A549 (cell line): ENCODE measurements around the gene CAV3.

ENCODE experiments used
- CEBPB ChIP-seq, 2 experiments: fragments of >200 bp in 1 of 2; sonication (Bioruptor Twin) in 1 of 2; formaldehyde crosslinking in 1 of 2; IDR thresholded peaks; 2 replicates each; pipeline ENCODE4 v1.6.1; 2012 to 2016
- ELK1 ChIP-seq: fragments of 150-350 bp; IDR thresholded peaks from 2 replicates; pipeline ENCODE4 v1.6.1; 2014; ENCODE audit warnings: low read depth, mild to moderate bottlenecking, low read length
- HDAC2 ChIP-seq: fragments of 200-600 bp; sonication (generic); IDR thresholded peaks from 2 replicates; pipeline ENCODE4 v1.6.1; 2016
- JUN ChIP-seq, 2 experiments: fragments of >200 bp; sonication (Bioruptor Twin); formaldehyde crosslinking; IDR thresholded peaks; 2 replicates in 1 of 2; 3 replicates in 1 of 2; pipeline ENCODE4 v1.6.1; 2016 to 2017
- JUNB ChIP-seq: fragments of >200 bp; sonication (Bioruptor Twin); formaldehyde crosslinking; IDR thresholded peaks from 2 replicates; pipeline ENCODE4 v1.6.1; 2016
- MAX ChIP-seq: IDR thresholded peaks from 2 replicates; pipeline ENCODE4 v1.6.1; 2012
- PBX3 ChIP-seq: IDR thresholded peaks from 2 replicates; pipeline ENCODE4 v1.6.1; 2012
- POLR2A ChIP-seq: IDR thresholded peaks from 2 replicates; pipeline ENCODE4 v1.6.1; 2012; ENCODE audit warnings: mild to moderate bottlenecking, low read length
- RARB ChIP-seq: fragments of 250-450 bp; sonication (Bioruptor Pico); IDR thresholded peaks from 2 replicates; pipeline ENCODE4 v1.8.0; 2021; ENCODE audit warnings: mild to moderate bottlenecking, moderate library complexity
- RCOR1 ChIP-seq: fragments of 150-350 bp; IDR thresholded peaks from 2 replicates; pipeline ENCODE4 v1.6.1; 2014; ENCODE audit warnings: antibody characterized with exemption, low read length, low read depth
- SMC3 ChIP-seq: fragments of >200 bp; sonication (Bioruptor Twin); formaldehyde crosslinking; IDR thresholded peaks from 3 replicates; pipeline ENCODE4 v1.6.1; 2018; ENCODE audit warnings: inconsistent platforms
- TF ChIP-seq, protein P1 (sequence below): fragments of >200 bp; sonication (Bioruptor Twin); formaldehyde crosslinking; IDR thresholded peaks from 3 replicates; pipeline ENCODE4 v1.6.1; 2016
- TF ChIP-seq, protein P2 (sequence below): fragments of >200 bp; sonication (Bioruptor Twin); formaldehyde crosslinking; IDR thresholded peaks from 3 replicates; pipeline ENCODE4 v1.5.1; 2016
- TF ChIP-seq, protein P3 (sequence below): fragments of 200-600 bp; sonication (generic); IDR thresholded peaks from 2 replicates; pipeline ENCODE4 v1.6.1; 2016; ENCODE audit warnings: antibody characterized with exemption, mild to moderate bottlenecking, moderate library complexity

- TF ChIP-seq POLR2A: no peak
- TF ChIP-seq JUNB: no peak
- no peak for TF ChIP-seq JUN (IDR thresholded peaks at IDR 0.05)
- no peak for TF ChIP-seq RCOR1
- TF ChIP-seq MAX: no peak
- TF ChIP-seq CEBPB (IDR thresholded peaks at IDR 0.05): no peak
- no peak for TF ChIP-seq PBX3
- TF ChIP-seq, protein P1, sequence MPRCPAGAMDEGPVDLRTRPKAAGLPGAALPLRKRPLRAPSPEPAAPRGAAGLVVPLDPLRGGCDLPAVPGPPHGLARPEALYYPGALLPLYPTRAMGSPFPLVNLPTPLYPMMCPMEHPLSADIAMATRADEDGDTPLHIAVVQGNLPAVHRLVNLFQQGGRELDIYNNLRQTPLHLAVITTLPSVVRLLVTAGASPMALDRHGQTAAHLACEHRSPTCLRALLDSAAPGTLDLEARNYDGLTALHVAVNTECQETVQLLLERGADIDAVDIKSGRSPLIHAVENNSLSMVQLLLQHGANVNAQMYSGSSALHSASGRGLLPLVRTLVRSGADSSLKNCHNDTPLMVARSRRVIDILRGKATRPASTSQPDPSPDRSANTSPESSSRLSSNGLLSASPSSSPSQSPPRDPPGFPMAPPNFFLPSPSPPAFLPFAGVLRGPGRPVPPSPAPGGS: no peak
- TF ChIP-seq, protein P2, sequence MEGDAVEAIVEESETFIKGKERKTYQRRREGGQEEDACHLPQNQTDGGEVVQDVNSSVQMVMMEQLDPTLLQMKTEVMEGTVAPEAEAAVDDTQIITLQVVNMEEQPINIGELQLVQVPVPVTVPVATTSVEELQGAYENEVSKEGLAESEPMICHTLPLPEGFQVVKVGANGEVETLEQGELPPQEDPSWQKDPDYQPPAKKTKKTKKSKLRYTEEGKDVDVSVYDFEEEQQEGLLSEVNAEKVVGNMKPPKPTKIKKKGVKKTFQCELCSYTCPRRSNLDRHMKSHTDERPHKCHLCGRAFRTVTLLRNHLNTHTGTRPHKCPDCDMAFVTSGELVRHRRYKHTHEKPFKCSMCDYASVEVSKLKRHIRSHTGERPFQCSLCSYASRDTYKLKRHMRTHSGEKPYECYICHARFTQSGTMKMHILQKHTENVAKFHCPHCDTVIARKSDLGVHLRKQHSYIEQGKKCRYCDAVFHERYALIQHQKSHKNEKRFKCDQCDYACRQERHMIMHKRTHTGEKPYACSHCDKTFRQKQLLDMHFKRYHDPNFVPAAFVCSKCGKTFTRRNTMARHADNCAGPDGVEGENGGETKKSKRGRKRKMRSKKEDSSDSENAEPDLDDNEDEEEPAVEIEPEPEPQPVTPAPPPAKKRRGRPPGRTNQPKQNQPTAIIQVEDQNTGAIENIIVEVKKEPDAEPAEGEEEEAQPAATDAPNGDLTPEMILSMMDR: no peak
- TF ChIP-seq, protein P3, sequence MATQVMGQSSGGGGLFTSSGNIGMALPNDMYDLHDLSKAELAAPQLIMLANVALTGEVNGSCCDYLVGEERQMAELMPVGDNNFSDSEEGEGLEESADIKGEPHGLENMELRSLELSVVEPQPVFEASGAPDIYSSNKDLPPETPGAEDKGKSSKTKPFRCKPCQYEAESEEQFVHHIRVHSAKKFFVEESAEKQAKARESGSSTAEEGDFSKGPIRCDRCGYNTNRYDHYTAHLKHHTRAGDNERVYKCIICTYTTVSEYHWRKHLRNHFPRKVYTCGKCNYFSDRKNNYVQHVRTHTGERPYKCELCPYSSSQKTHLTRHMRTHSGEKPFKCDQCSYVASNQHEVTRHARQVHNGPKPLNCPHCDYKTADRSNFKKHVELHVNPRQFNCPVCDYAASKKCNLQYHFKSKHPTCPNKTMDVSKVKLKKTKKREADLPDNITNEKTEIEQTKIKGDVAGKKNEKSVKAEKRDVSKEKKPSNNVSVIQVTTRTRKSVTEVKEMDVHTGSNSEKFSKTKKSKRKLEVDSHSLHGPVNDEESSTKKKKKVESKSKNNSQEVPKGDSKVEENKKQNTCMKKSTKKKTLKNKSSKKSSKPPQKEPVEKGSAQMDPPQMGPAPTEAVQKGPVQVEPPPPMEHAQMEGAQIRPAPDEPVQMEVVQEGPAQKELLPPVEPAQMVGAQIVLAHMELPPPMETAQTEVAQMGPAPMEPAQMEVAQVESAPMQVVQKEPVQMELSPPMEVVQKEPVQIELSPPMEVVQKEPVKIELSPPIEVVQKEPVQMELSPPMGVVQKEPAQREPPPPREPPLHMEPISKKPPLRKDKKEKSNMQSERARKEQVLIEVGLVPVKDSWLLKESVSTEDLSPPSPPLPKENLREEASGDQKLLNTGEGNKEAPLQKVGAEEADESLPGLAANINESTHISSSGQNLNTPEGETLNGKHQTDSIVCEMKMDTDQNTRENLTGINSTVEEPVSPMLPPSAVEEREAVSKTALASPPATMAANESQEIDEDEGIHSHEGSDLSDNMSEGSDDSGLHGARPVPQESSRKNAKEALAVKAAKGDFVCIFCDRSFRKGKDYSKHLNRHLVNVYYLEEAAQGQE: no peak
- no peak for TF ChIP-seq ELK1
- TF ChIP-seq RARB (CRISPR knock-in tag): no peak
- TF ChIP-seq HDAC2: no peak
- no peak for TF ChIP-seq SMC3
Observed at GRCh38 chr3:8773941-8774542, 40.4 kb downstream of the CAV3 start.
